ENCODE measurements around the gene PTPN18.

PTPN18 gene

GRCh38 chr2:130372055-130372832, 16.4 kb downstream of the PTPN18 start:
- Histone ChIP-seq H3K36me3 (peaks cover 13 to 31% (median 19%) of the 10 kb centered on the region in 11 experiments; a peak in 18 of 22 replicates), H3K27ac (peak overlapping the region; percentile 77 to 93 (median 88))

DNA sequence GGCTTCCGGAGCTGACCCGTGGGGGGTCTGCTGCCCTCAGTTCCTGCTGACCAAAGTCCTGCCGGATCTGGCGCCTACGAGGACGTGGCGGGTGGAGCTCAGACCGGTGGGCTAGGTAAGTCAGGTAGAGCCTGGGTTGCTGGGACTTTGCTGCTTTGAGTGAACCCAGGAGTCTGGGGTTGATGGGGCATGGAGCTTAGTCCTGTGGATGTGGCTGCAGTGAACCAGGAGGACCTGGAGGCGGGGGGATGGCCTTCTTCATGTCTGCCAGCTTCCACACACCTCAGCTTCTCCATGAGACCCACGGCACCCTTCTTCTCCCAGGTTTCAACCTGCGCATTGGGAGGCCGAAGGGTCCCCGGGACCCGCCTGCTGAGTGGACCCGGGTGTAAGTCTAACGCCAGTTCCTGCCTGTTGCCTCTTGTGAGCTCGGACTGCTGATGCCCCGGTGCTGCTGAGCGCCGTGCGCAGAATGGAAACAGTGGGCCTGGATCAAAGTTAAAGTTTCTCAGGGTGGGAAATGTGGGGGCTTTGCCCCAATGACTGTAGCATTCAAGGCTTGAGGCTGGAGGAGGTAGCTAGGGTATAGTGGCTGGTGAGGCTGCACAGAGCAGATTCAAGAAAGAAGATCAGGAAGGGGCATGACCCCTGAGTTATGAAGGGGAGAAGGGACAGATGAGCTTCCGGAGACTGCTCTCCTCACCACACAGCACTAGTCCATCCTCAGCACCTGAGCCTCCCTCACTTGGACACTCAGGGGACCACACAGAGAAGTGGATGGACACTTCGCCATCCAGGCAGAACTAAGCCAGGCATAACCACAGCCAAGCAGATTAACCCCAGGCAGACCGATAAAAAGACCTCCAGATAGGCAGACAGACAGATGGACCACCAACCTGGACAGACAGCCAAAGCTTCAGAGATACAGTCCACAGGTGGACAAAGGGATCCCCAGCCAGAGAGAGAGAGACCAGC, 17.3 kb downstream of the PTPN18 start:
- TF ChIP-seq Cebpa-rat (IDR thresholded peaks at IDR 0.05), result no peak
- H3K27ac ChIP-seq, result peak overlapping the region; percentile 77 to 93 (median 88)
- peak overlapping the region; percentile 81 to 99 (median 94) for H3K4me2 ChIP-seq
- no peaks in the 10 kb centered on the region for H3K9me3 ChIP-seq (replicated peaks in 1 of 11)
- H3K27me3 ChIP-seq, result no peaks in the 10 kb centered on the region
- peaks cover 0 to 50% (median 25%) of the 10 kb centered on the region in 11 experiments; a peak in 16 of 22 replicates for H4K20me1 ChIP-seq
- H3K36me3 ChIP-seq, result peaks cover 13 to 31% (median 20%) of the 10 kb centered on the region in 11 experiments; a peak in 18 of 22 replicates
- peak overlapping the region; percentile 82 to 92 (median 88) for H3K9ac ChIP-seq
- H3K4me1 ChIP-seq, result peaks cover 66 to 86% (median 79%) of the 10 kb centered on the region in 10 experiments
- peak overlapping the region; percentile 71 to 89 (median 82) for H3K4me3 ChIP-seq

More at GRCh38 chr2:130372055-130372832, 16.4 kb downstream of the PTPN18 start:
- Histone ChIP-seq H4K20me1 (peaks cover 0 to 41% (median 20%) of the 10 kb centered on the region in 11 experiments; a peak in 15 of 22 replicates), H3K27me3 (no peaks in the 10 kb centered on the region), H3K9ac (peak overlapping the region; percentile 82 to 92 (median 88)), H3K4me3 (peak overlapping the region; percentile 71 to 89 (median 82)), H3K4me2 (peak overlapping the region; percentile 81 to 99 (median 94)), H3K4me1 (peaks cover 60 to 77% (median 73%) of the 10 kb centered on the region in 10 experiments), H3K9me3 (replicated peaks in 1 of 11) (peaks cover 0 to 3% (median 0%) of the 10 kb centered on the region in 11 experiments; a peak in 2 of 22 replicates)
- no peak for TF ChIP-seq Cebpa-rat (IDR thresholded peaks at IDR 0.05)

DNA sequence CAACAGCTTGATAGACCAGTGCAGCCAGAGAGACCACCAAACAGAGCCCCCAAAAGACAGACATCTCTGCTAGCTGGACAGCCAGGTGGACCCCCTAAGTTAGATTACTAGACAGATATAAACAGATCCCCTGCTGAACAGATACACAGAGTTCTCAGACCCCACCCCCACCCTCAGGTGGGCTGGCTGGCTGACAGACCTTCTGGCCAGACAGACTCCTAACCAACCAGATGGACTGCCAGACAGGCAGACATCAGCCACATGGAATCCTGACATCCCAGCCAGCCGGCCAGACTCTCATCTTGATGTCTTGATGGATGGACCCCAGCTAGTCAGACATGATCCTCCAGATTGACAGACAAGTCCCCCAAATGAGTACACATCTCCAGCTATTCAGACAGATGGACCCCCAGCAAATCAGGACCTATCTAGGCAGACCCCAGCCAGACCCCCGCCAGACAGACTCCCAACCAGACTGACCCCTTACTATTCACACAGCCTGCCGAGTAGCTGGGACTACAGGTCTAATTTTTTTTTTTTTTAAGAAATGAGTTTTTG, 18.0 kb downstream of the PTPN18 start:
- Histone ChIP-seq H3K4me3 (peak overlapping the region in 6 of 10 experiments; percentile 76 to 89 (median 84); a peak in 8 of 20 replicates), H3K4me1 (peaks cover 66 to 91% (median 83%) of the 10 kb centered on the region in 10 experiments), H3K27me3 (no peaks in the 10 kb centered on the region), H3K36me3 (peaks cover 13 to 39% (median 28%) of the 10 kb centered on the region in 11 experiments; a peak in 18 of 22 replicates), H3K9me3 (replicated peaks in 1 of 11) (no peaks in the 10 kb centered on the region), H3K9ac (peak overlapping the region in 5 of 11 experiments; percentile 87 to 92 (median 90); a peak in 4 of 22 replicates), H3K4me2 (peak overlapping the region; percentile 81 to 99 (median 94); a peak in 19 of 22 replicates), H3K27ac (peak overlapping the region in 2 of 11 experiments; percentile 80 to 88; a peak in 2 of 22 replicates), H4K20me1 (peaks cover 0 to 52% (median 25%) of the 10 kb centered on the region in 11 experiments; a peak in 16 of 22 replicates)
- no peak for TF ChIP-seq Cebpa-rat (IDR thresholded peaks at IDR 0.05)

DNA sequence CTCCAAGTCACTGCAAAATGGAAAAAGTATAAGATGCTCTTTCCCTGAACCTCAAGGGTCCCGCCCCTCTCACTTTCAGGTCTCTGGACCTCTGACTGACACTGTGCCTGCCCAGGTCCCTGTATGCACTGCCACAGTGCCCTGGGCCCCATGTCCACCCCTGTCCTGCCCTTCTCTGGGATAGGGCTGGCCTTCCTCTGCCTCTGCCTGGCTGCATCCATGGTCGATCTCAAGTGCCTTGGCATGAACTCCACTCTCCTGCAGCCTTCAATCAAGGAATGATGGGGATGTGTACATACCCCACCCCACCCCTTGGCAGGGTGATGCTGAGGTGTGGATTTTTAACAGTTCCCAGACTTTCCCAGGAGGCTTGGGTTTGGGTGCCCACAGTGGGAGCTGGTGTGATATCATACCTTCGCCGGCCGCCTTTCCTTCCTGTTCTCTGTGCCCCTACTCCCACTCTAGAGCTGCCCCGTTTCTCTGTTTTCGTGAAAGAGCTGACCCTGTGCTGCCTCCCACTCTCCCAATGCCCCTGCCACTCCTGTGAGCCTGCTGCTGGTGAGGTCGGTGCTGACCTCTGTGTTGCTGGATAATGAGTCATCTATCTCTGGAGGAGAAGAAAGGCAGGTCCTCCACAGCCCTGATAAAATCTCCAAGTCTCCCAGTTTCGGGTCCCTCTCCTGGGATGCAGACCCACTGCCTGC, 18.9 kb downstream of the PTPN18 start:
- Histone ChIP-seq H3K9me3 (replicated peaks in 1 of 11) (no peaks in the 10 kb centered on the region), H3K9ac (peak overlapping the region in 5 of 11 experiments; percentile 1 to 88 (median 15); a peak in 3 of 22 replicates), H3K36me3 (peaks cover 13 to 42% (median 28%) of the 10 kb centered on the region in 11 experiments; a peak in 18 of 22 replicates), H3K27me3 (no peaks in the 10 kb centered on the region), H3K4me2 (peak overlapping the region in 10 of 11 experiments; percentile 8 to 99 (median 88); a peak in 17 of 22 replicates), H3K27ac (peak overlapping the region in 3 of 11 experiments; percentile 3 to 88 (median 8); a peak in 3 of 22 replicates), H4K20me1 (peaks cover 0 to 56% (median 25%) of the 10 kb centered on the region in 11 experiments; a peak in 16 of 22 replicates), H3K4me1 (peaks cover 70 to 91% (median 85%) of the 10 kb centered on the region in 10 experiments), H3K4me3 (peak overlapping the region in 1 of 10 experiments; percentile 89; a peak in 2 of 20 replicates)
- no peak for TF ChIP-seq Cebpa-rat (IDR thresholded peaks at IDR 0.05)

- peak overlapping the region in 5 of 11 experiments; percentile 1 to 88 (median 11); a peak in 4 of 22 replicates for H3K9ac ChIP-seq
- H3K9me3 ChIP-seq (replicated peaks in 1 of 11), result no peaks in the 10 kb centered on the region
- TF ChIP-seq Cebpa-rat (IDR thresholded peaks at IDR 0.05), result peak in 3 of 11 experiments; percentile 33 to 61 (median 53); a peak in 4 of 22 replicates
- H4K20me1 ChIP-seq, result peaks cover 0 to 64% (median 33%) of the 10 kb centered on the region in 11 experiments; a peak in 18 of 22 replicates
- no peak overlapping the region for H3K4me3 ChIP-seq
- peak overlapping the region; percentile 63 to 99 (median 82) for H3K4me2 ChIP-seq
- H3K36me3 ChIP-seq, result peaks cover 14 to 46% (median 28%) of the 10 kb centered on the region in 11 experiments; a peak in 18 of 22 replicates
- peak overlapping the region in 1 of 11 experiments; percentile 45; a peak in 1 of 22 replicates for H3K27ac ChIP-seq
- no peaks in the 10 kb centered on the region for H3K27me3 ChIP-seq
- H3K4me1 ChIP-seq, result peaks cover 70 to 91% (median 85%) of the 10 kb centered on the region in 10 experiments
Measured at GRCh38 chr2:130375291-130376266, 19.7 kb downstream of the PTPN18 start.

GRCh38 chr2:130376433-130377293, 20.8 kb downstream of the PTPN18 start:
- no peak for TF ChIP-seq Cebpa-rat (IDR thresholded peaks at IDR 0.05)
- H3K27me3 ChIP-seq, result no peaks in the 10 kb centered on the region
- H3K4me2 ChIP-seq, result peak overlapping the region; percentile 63 to 99 (median 82)
- peak overlapping the region in 10 of 11 experiments; percentile 15 to 57 (median 45); a peak in 18 of 22 replicates for H3K27ac ChIP-seq
- peak overlapping the region in 10 of 11 experiments; percentile 1 to 33 (median 12); a peak in 10 of 22 replicates for H3K9ac ChIP-seq
- no peaks in the 10 kb centered on the region for H3K9me3 ChIP-seq (replicated peaks in 1 of 11)
- peaks cover 14 to 52% (median 28%) of the 10 kb centered on the region in 11 experiments; a peak in 18 of 22 replicates for H3K36me3 ChIP-seq
- H4K20me1 ChIP-seq, result peaks cover 0 to 73% (median 41%) of the 10 kb centered on the region in 11 experiments; a peak in 18 of 22 replicates
- H3K4me3 ChIP-seq, result 0 out of 20 replicates have a peak overlapping the region, but pooled peaks of 1 of the 10 experiments have one; percentile 0
- H3K4me1 ChIP-seq, result peaks cover 68 to 91% (median 85%) of the 10 kb centered on the region in 10 experiments

Measured in BLaER1 treated with 17β-estradiol and CSF1 and Interleukin-3, amounts not matched to agents 10 nM and 100 nM (cell line).